ENCODE results near the gene DBI.
"Not testable (repeated sequence)": the region's sequence is repeated elsewhere in the genome, so short reads cannot be mapped to it uniquely, and the experiment has no call there.

Gene DBI

DNA sequence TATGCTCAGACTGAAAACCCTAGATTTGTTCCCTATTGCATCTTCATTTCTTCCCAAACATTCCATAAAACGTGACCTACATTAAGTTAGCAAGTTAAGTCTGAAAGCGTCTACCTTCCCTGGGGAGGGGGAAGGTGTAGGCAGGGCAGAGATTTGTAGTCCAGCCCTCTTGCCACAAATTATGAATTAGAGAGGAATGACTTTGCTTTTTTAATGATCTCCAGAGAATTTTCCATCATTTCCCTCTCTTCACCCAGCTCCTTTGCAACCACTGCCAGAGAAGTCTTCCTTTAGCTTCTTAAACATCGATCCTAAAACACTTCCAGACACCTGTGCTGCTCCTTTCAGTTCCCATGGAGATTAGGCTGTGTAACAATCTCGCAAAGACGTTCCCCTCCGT, 1.3 kb upstream of the DBI start:
- no peak for DNase-seq (ENCODE audit: low spot score)

GRCh38 chr2:119366161-119366648, 572 bp upstream of the DBI start:
- DNase-seq (ENCODE audit: low spot score): no peak

GRCh38 chr2:119367472-119368099, 809 bp downstream of the DBI start:
- DNase-seq (ENCODE audit: low spot score): no peak

GRCh38 chr2:119369845-119370244, 3.1 kb downstream of the DBI start:
- DNase-seq (ENCODE audit: low spot score): no peak

GRCh38 chr2:119371111-119371510, 4.3 kb downstream of the DBI start:
- no peak for DNase-seq (ENCODE audit: low spot score)

DNA sequence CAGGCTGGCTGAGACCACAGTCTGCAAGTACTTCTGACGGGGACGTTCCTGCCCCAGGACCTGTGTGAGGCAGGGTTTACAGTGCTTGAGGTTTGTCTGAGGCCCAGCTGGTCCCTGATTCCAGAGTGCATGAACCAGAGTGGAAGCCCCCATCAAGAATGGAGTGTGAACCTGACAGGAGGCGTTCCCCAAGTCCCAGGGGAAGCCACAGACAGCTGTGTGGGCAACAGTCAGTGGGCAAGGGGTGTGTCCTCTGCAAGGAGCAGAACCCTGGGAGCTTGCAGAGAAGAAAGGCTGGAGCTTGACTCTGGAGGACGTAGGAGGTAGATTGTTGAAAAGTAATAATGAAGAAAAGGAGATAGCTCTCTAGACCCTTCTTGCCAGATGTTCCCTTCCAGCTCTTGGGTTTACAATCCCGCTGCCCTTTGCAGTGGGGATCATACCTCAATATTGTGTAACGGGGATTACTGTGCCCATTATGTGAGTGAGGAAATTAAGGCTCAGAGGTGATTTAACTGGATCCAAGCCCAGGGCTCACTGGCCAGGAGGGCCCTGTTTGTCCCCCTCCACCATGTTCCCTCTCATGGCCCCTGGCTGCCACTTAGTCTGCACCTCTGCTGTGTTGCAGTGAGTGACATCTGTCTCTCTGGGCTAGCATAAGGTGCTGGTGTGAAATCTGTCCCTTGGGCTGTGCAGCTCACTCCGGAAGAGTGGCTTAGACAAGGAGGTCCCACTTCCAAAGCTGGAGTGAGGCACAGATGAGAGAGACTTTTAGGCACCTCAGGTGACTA, 6.2 kb downstream of the DBI start:
- no peak for DNase-seq (ENCODE audit: low spot score)

GRCh38 chr2:119373907-119374745, 7.3 kb downstream of the DBI start:
- not testable (repeated sequence) for DNase-seq (ENCODE audit: low spot score)

DNA sequence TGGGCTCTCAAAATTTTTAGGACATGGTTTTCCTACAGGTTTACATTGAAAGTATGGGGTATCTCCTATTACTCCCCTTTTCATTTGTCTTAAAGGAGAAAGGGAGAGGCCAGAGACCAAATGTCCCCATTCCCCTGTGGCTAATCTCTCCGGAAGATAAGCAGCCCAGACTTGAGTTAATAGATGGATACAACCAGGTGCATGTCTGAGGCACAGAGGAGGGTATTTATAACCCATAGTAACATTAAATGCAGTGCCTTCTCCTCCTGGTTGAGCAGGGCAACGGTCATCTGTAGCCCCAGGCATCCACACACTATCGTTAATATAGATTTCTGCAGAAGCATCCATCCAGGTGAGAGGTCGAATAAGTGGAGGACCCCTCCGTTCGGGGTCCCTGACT, 9.6 kb downstream of the DBI start:
- not testable (repeated sequence) for DNase-seq (ENCODE audit: low spot score)

DNA sequence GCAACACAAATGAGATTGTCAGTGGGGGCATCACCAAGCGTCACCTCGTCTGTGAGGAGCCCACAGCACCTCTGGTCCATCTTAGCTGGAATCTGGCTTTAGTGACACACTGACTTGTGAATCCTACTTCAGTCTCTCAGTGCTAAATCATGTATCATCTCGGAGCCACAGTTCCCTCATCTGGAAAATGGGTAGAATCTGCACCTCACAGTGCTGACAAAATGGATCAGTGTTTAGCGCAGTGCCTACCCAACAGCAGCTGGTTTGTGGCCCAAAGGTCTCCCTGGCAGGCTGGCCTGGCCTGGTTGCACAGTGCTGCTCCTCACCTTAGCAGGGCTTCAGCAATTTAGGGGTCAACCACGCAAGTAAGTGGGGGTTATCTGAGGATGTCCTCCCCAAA, 10.0 kb downstream of the DBI start:
- no peak for DNase-seq (ENCODE audit: low spot score)

DNA sequence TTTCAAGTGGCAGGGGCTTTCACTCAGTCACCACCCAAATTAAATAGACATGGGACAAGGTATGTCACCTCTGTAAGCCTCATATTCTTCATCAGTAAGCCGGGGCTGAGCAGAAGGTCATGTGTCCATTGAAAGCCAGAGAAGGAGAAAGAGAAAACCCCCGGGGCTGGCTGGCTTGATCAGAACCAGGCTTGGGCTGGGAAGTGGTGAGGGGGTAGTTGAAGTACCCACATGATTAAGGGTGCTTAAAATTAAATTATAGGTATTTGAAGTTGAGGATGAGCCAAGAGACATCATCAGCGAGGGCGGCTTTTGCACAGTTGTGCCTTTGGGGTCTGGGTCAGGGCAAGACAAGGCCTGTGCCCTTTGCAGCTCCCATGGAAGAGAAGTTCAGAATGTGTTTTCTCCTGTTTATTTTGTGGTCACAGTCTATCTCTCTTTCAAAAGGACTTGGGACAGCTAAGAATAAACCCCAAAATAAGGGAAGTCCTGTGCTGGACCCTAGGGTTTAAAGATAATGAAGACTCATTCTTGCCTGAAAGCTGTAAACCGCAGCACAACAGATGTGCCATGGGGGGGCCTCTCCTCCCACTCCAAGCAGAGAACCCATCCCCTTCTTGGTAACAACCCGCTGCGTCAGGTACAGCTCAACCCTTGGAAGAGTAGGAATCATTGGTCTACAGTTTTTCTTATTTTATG, 10.7 kb downstream of the DBI start:
- DNase-seq (ENCODE audit: low spot score): no peak

DNA sequence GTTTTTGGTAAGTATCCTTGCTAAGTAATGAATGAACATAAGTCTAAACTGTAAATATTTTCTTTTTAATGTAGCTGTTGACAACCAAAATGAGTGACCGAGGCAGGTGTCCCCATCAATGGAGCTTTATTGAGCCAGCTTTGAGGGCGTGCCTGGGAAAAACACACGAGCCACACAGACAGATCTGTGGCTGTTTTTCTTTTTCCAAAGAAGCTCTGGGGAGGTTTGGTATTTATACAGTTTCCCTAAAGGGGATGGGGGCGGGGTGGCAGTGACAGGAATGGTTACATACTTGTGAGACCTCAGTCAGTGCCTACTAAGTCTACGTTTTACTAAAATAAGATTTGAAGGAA, 11.2 kb downstream of the DBI start:
- no peak for DNase-seq (ENCODE audit: low spot score)

DNA sequence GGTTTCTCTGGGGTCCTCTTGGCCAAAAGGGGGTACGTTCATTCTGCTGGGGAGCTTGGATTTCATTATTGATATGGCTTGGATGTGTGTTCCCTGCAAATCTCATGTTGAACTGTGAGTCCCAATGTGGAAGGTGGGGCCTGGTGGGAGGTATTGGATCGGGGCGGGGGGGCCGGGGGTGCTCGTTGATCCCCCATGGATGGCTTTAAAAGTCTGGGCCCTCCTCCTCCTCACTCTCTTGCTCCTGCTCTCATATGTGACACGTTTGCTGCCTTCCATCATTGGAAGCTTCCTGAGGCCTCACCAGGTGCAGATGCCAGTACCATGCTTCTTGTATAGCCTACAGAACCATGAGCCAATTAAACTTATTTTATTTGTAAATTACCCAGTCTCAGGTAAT, 11.8 kb downstream of the DBI start:
- DNase-seq (ENCODE audit: low spot score): no peak

DNA sequence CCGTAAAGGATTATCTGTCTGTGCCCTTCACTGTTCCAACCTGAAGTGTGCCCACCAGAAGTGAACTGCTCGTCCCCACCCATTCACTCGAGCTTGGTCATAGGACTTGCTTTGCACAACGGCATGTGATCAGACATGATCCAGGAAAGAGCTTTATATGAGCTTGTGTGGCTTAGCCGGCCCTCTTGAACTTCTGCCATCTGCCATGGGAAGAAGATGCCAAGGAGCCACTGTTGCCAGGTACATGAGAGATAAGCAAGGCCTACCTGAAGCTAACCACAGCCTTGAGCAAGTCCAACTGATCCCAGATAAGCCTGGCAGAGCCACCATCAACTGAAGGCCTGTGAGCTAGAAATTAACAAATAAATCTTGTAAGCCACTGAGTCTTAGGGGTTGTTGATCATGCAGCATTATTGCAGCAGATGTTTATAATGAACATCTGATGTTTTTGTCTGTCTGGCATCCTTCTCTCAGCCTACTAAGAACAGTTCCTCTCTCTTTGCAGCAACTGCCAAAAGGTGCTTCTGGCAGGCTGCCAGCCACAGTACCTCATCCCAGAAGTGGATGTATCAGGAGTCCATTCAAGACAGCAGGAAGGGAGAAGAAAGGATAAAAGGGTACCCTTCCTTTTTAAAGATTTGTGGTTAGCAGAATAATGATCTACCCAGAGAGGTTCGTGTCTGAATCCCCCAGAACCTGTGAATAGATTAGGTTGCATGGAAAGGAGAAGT, 16.8 kb downstream of the DBI start:
- DNase-seq (ENCODE audit: low spot score): no peak

- no peak for DNase-seq (ENCODE audit: low spot score)
Measured at GRCh38 chr2:119384971-119385370, 18.2 kb downstream of the DBI start.

- DNase-seq (ENCODE audit: low spot score): no peak
Measured at GRCh38 chr2:119385466-119385865, 18.7 kb downstream of the DBI start.

GRCh38 chr2:119387381-119388129, 20.8 kb downstream of the DBI start:
- DNase-seq (ENCODE audit: low spot score): peak; percentile 52

DNA sequence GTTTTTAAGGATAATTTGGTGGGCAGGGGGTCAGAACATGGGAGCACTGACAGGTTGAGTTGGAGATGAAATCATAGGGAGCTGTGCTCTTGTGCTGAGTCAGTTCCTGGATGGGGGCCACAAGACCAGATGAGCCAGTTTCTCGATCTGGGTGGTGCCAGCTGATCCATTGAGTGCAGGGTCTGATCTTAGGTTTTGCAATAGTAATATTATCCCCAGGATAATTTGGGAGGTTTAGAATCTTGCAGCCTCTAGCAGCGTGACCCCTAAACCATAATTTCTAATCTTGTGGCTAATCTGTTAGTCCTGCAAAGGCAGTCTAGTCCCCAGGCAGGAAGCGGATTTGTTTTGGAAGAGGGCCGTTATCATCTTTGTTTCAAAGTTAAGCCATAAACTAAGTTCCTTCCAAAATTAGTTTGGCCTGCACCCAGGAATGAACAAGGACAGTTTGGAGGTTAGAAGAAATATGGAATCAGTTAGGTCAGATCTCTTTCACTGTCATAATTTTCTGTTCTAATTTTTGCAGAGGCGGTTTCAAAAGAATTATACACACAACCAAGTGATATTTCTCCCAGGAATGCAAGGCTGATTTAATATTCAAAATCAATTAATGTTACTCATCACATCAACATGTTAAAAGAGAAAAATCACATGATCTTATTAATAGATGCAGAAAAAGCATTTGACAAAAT, 23.0 kb downstream of the DBI start:
- DNase-seq (ENCODE audit: low spot score): no peak

DNA sequence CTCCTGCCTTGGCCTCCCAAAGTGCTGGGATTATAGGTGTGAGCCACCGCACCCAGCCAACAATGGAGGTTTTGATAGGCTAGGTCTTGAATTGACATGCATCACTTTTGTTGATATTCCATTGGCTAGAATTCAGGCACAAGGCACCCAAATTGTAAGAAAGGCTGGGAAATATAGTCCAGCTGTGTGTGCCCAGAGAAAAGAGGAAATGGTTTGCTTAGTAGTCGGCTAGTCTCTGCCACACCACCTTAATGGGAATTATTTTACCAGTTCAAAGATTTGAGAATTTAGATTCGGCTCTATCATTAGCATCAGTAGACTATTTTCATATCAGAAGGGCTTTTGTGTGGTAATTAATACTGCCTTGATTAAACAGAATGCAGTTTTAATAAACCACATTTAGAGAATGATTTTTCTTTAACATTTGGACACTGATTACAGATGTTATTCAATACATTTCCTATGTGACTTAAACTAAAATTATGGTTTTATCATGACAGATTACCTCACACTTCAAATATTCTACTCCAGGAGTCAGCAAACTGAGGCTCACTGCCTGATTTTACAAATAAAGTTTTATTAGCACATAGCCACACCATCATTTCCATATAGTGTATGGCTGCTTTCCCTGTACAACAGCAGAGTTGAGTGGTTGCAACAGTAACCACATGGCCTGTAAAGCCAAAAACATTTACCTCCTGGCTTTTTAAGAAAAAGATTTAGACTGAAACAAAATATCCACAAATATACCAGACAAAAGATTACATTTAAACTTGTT, 27.4 kb downstream of the DBI start:
- DNase-seq (ENCODE audit: low spot score): no peak

- DNase-seq (ENCODE audit: low spot score): no peak
Measured at GRCh38 chr2:119397196-119397595, 30.4 kb downstream of the DBI start.
